HEK293 (cell line): ENCODE measurements around the gene RPS19BP1.

Source experiments
- CTCF ChIP-seq: fragments of 450-650 bp; formaldehyde crosslinking; IDR thresholded peaks from 2 replicates; pipeline ENCODE4 v1.5.1; 2016; ENCODE audit warnings: missing biosample characterization, missing genetic modification characterization
- ELK4 ChIP-seq: IDR thresholded peaks from 2 replicates; pipeline ENCODE4 v1.6.1; 2011; ENCODE audit warnings: mild to moderate bottlenecking, low read depth, low read length, borderline replicate concordance
- ZBTB26 ChIP-seq: fragments of 450-650 bp; formaldehyde crosslinking; optimal IDR thresholded peaks from 2 replicates; pipeline ENCODE3; 2016; ENCODE audit warnings: missing biosample characterization, mild to moderate bottlenecking, missing genetic modification characterization
- ZBTB7A ChIP-seq: fragments of 450-650 bp; formaldehyde crosslinking; IDR thresholded peaks from 2 replicates; pipeline ENCODE4 v1.5.1; 2016; ENCODE audit warnings: low read depth, missing biosample characterization, missing genetic modification characterization
- ZNF292 ChIP-seq: fragments of 450-650 bp; formaldehyde crosslinking; IDR thresholded peaks from 2 replicates; pipeline ENCODE4 v1.5.1; 2016; ENCODE audit warnings: low read depth, missing biosample characterization, missing genetic modification characterization, borderline replicate concordance
- ZNF580 ChIP-seq: fragments of 450-650 bp; formaldehyde crosslinking; IDR thresholded peaks from 2 replicates; pipeline ENCODE4 v1.5.1; 2016; ENCODE audit warnings: missing biosample characterization, missing genetic modification characterization
- ZNF660 ChIP-seq: fragments of 450-650 bp; IDR thresholded peaks from 2 replicates; pipeline ENCODE4 v1.5.1; 2018; ENCODE audit warnings: missing biosample characterization, mild to moderate bottlenecking, missing genetic modification characterization

GRCh38 chr22:39567135-39567946, 34.8 kb upstream of the RPS19BP1 start:
- TF ChIP-seq ZNF660 (tag by site-specific recombination) (no peak), ZNF580 (no peak), ZBTB26 (tag by site-specific recombination) (no peak), CTCF (tag by site-specific recombination) (no peak), ZNF292 (no peak), ELK4 (no peak), ZBTB7A (tag by site-specific recombination) (no peak)
